Calu3 (cell line): ENCODE results near the gene MOB3C. TPM values are rescaled to one million over a fixed set of nuclear protein-coding genes. Genes with fewer than 3 reads are reported as not detected.

Source experiments
- BruUV-seq: library from RNA; stranded (reverse); fragments of 400-500 nt; replicated peaks from 2 replicates; lab custom pipeline; 2021; lab: Mats Ljungman, UMichigan
- CTCF ChIA-PET: fragments of 300-600 bp; sonication (Branson Sonifier 250); formaldehyde crosslinking; loops from one replicate; lab custom pipeline; 2022; ENCODE audit warnings: antibody characterized with exemption; lab: Charles Lee
- DNase-seq: peaks from one replicate; pipeline ENCODE4 v3.0.0; 2022
- H3K27ac Mint-ChIP-seq: one replicate; pipeline ENCODE4 v1.8.0; 2022; ENCODE audit warnings: mixed read lengths; ENCODE audit not compliant: unreplicated experiment
- H3K27me3 Mint-ChIP-seq: one replicate; pipeline ENCODE4 v1.8.0; 2022; ENCODE audit warnings: mixed read lengths; ENCODE audit not compliant: unreplicated experiment
- H3K36me3 Mint-ChIP-seq: one replicate; pipeline ENCODE4 v1.8.0; 2022; ENCODE audit warnings: mild to moderate bottlenecking, moderate library complexity, mixed read lengths; ENCODE audit not compliant: insufficient read depth, unreplicated experiment
- H3K4me1 Mint-ChIP-seq: one replicate; pipeline ENCODE4 v1.8.0; 2022; ENCODE audit warnings: mild to moderate bottlenecking, low read depth, mixed read lengths; ENCODE audit not compliant: unreplicated experiment
- H3K4me3 Mint-ChIP-seq: one replicate; pipeline ENCODE4 v1.8.0; 2022; ENCODE audit warnings: mild to moderate bottlenecking, low read depth, moderate library complexity, mixed read lengths; ENCODE audit not compliant: unreplicated experiment
- H3K9me3 Mint-ChIP-seq: one replicate; pipeline ENCODE4 v1.8.0; 2022; ENCODE audit warnings: low read depth, mixed read lengths; ENCODE audit not compliant: unreplicated experiment
- CTCF ChIP-seq: fragments of 200-600 bp; IDR thresholded peaks from one replicate; pipeline ENCODE4 v1.8.0; 2022; ENCODE audit warnings: antibody characterized with exemption; ENCODE audit not compliant: unreplicated experiment
- intact Hi-C: fragments of 100-400 bp; cut with micrococcal nuclease; formaldehyde crosslinking; loops from one replicate; pipeline ENCODE4 v1.10.0; 2022; ENCODE audit not compliant: unreplicated experiment
- total RNA-seq: library from RNA; stranded (reverse); gene quantifications from 2 replicates; pipeline ENCODE4 v1.2.3, GENCODE V29; 2022

MOB3C gene
- total RNA-seq, 1 experiment from 2014 or later, result 8.3 TPM

GRCh38 chr1:46647611-46648010 lies 31.0 kb upstream of the MOB3C start:
- intact Hi-C loops, result no loop called here
- CTCF ChIA-PET, result no interaction called here
- Mint-ChIP-seq H3K27ac (no peak overlapping the region), H3K27me3 (no peaks in the 10 kb centered on the region), H3K4me3 (no peak overlapping the region), H3K4me1 (peaks cover 10% of the 10 kb centered on the region), H3K36me3 (no peaks in the 10 kb centered on the region), H3K9me3 (peaks cover 4% of the 10 kb centered on the region)
- DNase-seq, result no peak
- BruUV-seq, result no TSS peak
- no peak for TF ChIP-seq CTCF

- no peak for DNase-seq
- TF ChIP-seq CTCF, result no peak
- no peaks in the 10 kb centered on the region for H3K27me3 Mint-ChIP-seq
- H3K4me1 Mint-ChIP-seq, result peaks cover 10% of the 10 kb centered on the region
- no peaks in the 10 kb centered on the region for H3K36me3 Mint-ChIP-seq
- CTCF ChIA-PET, result no interaction called here
- H3K27ac Mint-ChIP-seq, result no peak overlapping the region
- intact Hi-C loops, result no loop called here
- no TSS peak for BruUV-seq
- H3K4me3 Mint-ChIP-seq, result no peak overlapping the region
- peaks cover 4% of the 10 kb centered on the region for H3K9me3 Mint-ChIP-seq
Observed at GRCh38 chr1:46646844-46647243, 30.2 kb upstream of the MOB3C start.

GRCh38 chr1:46646331-46646730 lies 29.7 kb upstream of the MOB3C start:
- no TSS peak for BruUV-seq
- intact Hi-C loops, result no loop called here
- no peaks in the 10 kb centered on the region for H3K27me3 Mint-ChIP-seq
- DNase-seq, result no peak
- H3K27ac Mint-ChIP-seq, result no peak overlapping the region
- no peak overlapping the region for H3K4me3 Mint-ChIP-seq
- H3K36me3 Mint-ChIP-seq, result no peaks in the 10 kb centered on the region
- peaks cover 10% of the 10 kb centered on the region for H3K4me1 Mint-ChIP-seq
- TF ChIP-seq CTCF, result no peak
- H3K9me3 Mint-ChIP-seq, result peaks cover 4% of the 10 kb centered on the region
- CTCF ChIA-PET, result no interaction called here

GRCh38 chr1:46645815-46646214 lies 29.2 kb upstream of the MOB3C start:
- no TSS peak for BruUV-seq
- Mint-ChIP-seq H3K36me3 (no peaks in the 10 kb centered on the region), H3K27ac (no peak overlapping the region), H3K27me3 (no peaks in the 10 kb centered on the region), H3K4me1 (peaks cover 10% of the 10 kb centered on the region), H3K9me3 (peaks cover 4% of the 10 kb centered on the region), H3K4me3 (no peak overlapping the region)
- intact Hi-C loops, result no loop called here
- TF ChIP-seq CTCF, result no peak
- CTCF ChIA-PET, result no interaction called here
- DNase-seq, result no peak
